Fibroblast of the aortic adventitia (primary cell): ENCODE measurements around the gene TIMM23. TPM values are rescaled to one million over a fixed set of nuclear protein-coding genes. Genes with fewer than 3 reads are reported as not detected.

Source experiments
- DNase-seq: peaks from one replicate; pipeline ENCODE4 v3.0.0-alpha.2; 2010; ENCODE audit warnings: low read depth
- H3K4me3 ChIP-seq: 2 replicates; pipeline ENCODE4 v1.5.1; 2011; ENCODE audit warnings: low read depth, mild to moderate bottlenecking, control low read depth, low read length, moderate library complexity
- CTCF ChIP-seq: IDR thresholded peaks from 2 replicates; pipeline ENCODE4 v1.5.1; 2011; ENCODE audit warnings: mild to moderate bottlenecking, low read length, control low read depth, inconsistent platforms; ENCODE audit not compliant: insufficient read depth
- total RNA-seq: library from RNA; depleted of rRNA; stranded (reverse); fragments of >200 nt; gene quantifications from 2 replicates; pipeline ENCODE4 v1.2.3, GENCODE V29; 2012; ENCODE audit warnings: low replicate concordance

The TIMM23 gene
- total RNA-seq, 1 donor: 77.6 TPM

- TF ChIP-seq CTCF: no peak
- no peak overlapping the region for H3K4me3 ChIP-seq
- no peak for DNase-seq
Measured at GRCh38 chr10:46002916-46003693, 30.8 kb downstream of the TIMM23 start.

- H3K4me3 ChIP-seq: no peak overlapping the region
- DNase-seq: no peak
- TF ChIP-seq CTCF: no peak
Measured at GRCh38 chr10:46004963-46005362, 32.7 kb downstream of the TIMM23 start.

GRCh38 chr10:46005383-46005782 is 33.1 kb downstream of the TIMM23 start:
- no peak overlapping the region for H3K4me3 ChIP-seq
- no peak for DNase-seq
- no peak for TF ChIP-seq CTCF

- peak; percentile 64 for DNase-seq
- H3K4me3 ChIP-seq: no peak overlapping the region
- no peak for TF ChIP-seq CTCF
Measured at GRCh38 chr10:46006219-46006618, 33.9 kb downstream of the TIMM23 start.

- TF ChIP-seq CTCF: no peak
Measured at GRCh38 chr10:46012746-46013145, 40.5 kb downstream of the TIMM23 start.

GRCh38 chr10:46014206-46014605 is 41.9 kb downstream of the TIMM23 start:
- no peak for TF ChIP-seq CTCF
- no peak overlapping the region for H3K4me3 ChIP-seq
- DNase-seq: no peak

More at GRCh38 chr10:46012746-46013145, 40.5 kb downstream of the TIMM23 start:
- no peak for DNase-seq
- no peak overlapping the region for H3K4me3 ChIP-seq
